ENCODE data around the gene LLGL1.
A peak's percentile ranks its signal among the peaks of the same experiment; 100 is the strongest.
"Not testable (repeated sequence)": the region's sequence is repeated elsewhere in the genome, so short reads cannot be mapped to it uniquely, and the experiment has no call there.

LLGL1 gene

GRCh38 chr17:18194804-18195203, 30.6 kb upstream of the LLGL1 start:
- no peak for DNase-seq

DNA sequence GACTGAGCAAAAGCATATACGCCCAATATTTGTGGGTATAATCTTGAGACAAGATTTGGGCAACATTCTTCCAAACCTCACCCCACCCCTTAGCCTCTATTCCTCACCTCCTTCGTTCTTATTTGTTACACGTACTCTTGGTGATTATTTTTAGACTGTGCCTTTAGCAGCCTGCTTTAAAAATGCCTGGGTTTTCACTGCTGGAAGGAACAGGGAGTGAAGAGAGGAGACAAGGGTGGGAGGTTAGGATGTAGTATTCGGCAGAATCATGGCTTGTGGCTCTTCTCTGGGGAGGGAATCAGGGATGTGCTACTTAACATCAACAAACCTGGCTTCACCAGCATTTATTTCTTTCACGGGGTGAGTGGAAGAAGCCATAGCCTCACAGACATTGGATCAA, 30.2 kb upstream of the LLGL1 start:
- no peak for DNase-seq

DNA sequence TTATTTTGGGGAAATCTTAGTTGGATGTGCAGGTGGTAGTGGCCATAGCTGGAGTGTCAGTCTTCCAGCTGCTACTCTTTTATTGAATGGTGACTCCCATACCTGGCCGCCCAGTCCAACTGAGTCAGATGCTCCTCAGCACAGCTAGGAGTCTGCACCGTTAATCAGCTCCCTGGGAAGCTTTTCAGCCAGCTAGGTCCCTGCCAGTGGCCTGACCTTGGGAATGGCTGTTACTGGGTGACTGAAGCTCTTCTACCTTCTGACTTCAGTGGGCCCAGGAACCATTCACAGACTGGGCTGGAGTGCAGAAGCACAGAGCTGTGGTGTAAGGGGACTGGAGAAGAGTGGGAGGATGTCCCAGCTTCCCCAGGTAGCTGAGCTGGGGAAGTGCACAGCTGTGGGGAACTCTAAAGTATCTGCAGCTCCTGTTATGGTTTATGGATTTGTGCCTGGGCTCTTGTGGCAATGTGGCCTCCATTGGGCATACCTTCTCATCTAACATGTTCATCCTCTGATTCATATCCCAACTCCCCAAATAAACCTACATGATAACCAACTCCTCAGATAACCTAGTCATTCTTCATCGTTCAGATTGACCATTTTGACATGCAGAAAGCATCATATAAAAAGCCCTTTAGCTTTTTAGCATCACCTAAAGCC, 27.8 kb upstream of the LLGL1 start:
- no peak for DNase-seq

GRCh38 chr17:18198530-18198929, 26.9 kb upstream of the LLGL1 start:
- no peak for DNase-seq

- DNase-seq, result no peak
Observed at GRCh38 chr17:18201108-18201507, 24.3 kb upstream of the LLGL1 start.

DNA sequence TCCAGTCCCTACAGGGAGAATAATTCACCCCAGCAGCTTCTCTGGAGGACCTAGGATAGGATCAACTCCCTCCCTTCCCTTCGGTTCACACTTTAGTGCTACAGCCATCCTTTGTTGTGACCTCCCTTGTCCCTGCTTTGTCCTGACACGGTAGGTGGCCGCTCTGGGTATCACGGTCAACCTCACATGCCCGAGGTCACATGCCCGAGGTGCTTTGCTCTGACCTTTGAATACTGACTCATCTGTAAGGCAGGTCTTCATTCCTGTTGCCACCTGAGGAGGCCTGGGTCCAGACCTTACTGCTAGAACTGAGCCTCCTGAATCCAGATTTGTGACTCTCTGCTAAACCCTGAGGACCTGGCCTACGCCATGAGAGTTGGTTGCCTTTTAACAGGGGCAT, 22.1 kb upstream of the LLGL1 start:
- no peak for DNase-seq

DNA sequence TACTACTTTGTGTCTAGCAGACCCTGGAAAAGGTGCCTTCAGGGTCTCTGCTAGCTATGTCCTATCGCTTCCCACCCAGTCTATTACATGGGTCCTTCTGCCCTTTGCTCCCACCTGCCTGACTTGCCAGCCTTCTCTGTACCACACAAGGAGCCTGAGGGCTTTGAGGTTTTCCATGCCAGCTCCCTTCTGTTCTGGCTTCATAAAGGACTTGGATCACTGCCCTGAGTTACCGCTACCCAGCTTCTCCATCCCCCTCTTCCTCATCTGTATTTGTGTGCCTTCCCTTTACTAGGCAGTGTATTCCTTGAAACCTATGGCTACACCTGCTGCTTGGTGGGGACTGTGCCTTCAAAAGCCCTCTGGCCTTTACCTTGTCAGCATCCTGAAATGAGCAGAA, 19.6 kb upstream of the LLGL1 start:
- DNase-seq, result no peak

GRCh38 chr17:18206962-18207361, 18.5 kb upstream of the LLGL1 start:
- no peak for DNase-seq

DNA sequence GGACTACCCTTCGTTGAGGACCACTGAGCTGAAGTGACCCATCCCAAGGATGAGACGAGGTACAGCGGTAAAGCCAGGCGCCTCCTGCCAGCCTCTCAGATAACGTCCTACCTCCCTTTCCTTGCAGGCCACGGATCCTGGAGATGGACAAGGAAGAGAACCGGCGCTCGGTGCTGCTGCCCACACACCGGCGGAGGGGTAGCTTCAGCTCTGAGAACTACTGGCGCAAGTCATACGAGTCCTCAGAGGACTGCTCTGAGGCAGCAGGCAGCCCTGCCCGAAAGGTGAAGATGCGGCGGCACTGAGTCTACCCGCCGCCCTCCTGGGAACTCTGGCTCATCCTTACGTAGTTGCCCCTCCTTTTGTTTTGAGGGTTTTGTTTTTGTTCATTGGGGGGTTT, 17.3 kb upstream of the LLGL1 start:
- no peak for DNase-seq

DNA sequence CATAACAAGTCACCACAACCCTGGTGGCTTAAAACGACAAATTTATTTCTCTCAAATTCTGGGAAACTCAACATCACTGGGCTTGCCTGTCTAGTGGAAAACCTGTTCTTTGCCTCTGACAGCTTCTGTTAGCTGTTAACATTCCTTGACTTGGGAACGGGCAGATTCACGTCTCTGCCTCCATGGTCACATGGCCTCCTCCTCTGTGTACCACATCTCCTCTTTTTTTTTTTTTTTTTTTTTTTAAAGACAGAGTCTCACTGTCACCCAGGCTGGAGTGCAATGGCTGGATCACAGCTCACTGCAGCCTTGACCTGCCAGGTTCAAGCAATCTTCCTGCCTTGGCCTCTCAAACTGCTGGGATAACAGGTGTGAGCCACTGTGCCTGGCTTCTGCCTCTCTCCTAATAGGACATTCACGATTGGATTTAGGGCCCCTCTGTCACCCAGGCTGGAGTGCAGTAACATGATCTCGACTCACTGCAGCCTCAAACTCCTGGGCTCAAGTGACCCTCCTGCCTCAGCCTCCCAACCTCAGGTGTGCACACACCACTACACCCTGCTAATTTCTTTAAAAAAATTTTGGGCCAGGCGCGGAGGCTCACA, 11.7 kb upstream of the LLGL1 start:
- DNase-seq, result no peak

GRCh38 chr17:18216906-18217305, 8.5 kb upstream of the LLGL1 start:
- not testable (repeated sequence) for DNase-seq

DNA sequence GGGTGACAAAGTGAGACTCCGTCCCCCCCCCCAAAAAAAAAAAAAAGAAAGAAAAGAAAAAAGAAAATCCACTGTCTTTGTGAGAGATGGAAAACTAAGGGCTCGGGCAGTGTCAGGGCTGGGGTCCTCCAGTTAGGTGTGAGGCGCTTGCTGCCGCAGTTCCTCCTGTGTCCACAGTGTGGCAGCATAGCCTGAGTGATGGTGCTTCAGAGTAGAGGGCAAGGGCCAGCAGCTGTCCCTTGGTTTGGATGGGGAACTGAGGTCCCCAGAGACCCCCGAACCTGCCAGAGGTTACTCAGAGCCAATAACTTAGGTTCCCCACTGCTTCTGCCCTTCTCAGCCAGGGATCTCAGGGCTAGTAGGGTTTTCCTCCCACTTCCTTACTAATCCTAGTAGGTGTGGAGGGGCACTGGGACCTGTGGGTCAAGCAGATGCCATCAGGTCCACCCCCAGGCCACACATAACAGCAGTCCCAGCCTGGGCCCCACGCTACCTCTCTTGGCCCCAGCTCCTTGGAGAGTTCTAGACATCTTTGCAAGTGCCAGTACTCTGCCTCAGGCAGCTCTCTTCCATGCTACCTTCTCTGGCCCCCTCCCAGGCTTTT, 7.9 kb upstream of the LLGL1 start:
- DNase-seq, result peak; percentile 81

GRCh38 chr17:18218756-18219415, 6.5 kb upstream of the LLGL1 start:
- DNase-seq, result no peak

DNA sequence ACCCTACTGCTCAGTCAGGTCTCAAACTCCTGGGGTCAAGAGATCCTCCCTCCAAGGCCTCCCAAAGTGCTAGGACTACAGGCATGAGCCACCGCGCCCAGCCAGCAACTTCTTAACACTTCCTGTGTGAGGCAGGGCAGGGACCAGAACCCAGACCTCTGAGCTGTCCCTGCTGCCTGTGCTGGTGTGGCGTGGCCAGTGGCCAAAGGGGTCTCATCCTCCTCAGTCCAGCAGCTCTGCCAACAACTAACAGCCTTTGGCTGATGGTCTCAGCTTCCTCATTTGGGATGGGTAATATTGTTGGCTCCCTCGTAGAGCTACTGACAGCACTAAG, 1.4 kb upstream of the LLGL1 start:
- no peak for DNase-seq

GRCh38 chr17:18224387-18225120, 881 bp upstream of the LLGL1 start:
- DNase-seq, result no peak

- peak; percentile 53 for DNase-seq
Observed at GRCh38 chr17:18225642-18226283, 328 bp downstream of the LLGL1 start.

DNA sequence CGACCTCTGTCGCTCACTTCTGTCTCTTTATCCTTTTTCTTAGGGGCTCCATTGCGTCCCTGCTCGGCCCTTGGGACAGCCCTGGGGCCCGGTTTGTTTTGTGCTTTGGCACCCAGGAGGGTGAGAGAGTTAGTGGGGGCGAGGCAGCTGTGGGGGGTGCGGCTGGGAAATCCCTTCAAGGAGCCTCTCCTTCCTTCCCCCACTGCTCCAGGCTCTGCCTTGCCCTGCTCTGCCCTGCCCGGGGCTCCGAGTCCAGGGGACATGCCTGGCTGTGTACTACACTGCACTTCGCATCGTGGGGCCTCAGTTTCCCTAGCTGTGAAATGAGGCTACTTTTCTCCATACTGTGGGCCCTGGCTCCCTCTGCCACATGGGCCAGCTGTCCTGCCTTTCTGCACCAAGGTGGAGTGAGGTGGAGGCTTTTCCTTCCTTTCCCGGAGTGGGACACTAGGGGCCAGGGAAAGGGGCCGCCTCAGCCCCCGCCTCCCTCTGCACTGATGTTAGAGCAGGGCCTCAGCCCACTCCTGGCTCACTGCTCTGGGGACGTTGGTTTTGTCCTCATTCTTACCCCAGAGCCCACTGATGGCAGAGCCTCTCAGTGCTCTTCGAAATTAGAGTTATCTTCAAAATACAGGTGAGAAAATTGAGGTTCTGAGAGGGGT, 980 bp downstream of the LLGL1 start:
- no peak for DNase-seq

- no peak for DNase-seq
Observed at GRCh38 chr17:18227635-18228034, 2.2 kb downstream of the LLGL1 start.

DNA sequence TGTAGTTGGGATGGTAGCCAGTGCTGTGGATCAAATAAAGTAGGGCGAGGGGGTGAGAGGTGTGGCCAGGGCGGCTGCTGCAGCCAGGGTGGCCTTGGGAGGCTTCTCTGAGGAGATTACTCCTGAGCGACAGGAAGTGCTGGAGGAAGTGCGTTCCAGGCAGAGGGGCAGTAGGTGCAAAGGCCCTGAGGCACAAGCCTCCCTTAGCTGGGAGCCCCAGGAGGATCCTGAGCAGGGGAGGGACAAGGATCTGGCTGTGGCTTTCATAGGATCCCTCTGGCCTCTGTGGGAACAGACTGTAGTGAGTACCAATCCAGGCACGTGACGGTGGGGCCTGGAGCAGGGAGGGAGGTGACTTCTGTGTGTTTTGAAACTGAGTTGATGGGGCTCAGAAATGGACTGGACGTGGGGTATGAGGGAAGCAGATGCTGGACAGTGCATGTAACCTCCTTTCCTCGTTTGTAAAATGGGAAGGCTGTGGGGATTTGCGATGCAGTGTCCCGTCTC, 2.8 kb downstream of the LLGL1 start:
- DNase-seq, result no peak

- DNase-seq, result no peak
Observed at GRCh38 chr17:18229254-18229653, 3.8 kb downstream of the LLGL1 start.

- DNase-seq, result peak; percentile 24
Observed at GRCh38 chr17:18229771-18230170, 4.3 kb downstream of the LLGL1 start.

All from retina (tissue), 1 donor.